HG03135 (cell line): ENCODE data around the gene ATP8A2.
"Not testable (repeated sequence)": the region's sequence is repeated elsewhere in the genome, so short reads cannot be mapped to it uniquely, and the experiment has no call there.

Experiments
- ATAC-seq: cut with Tn5 transposase; IDR thresholded peaks from one replicate; pipeline ENCODE4 v1.9.1; 2021; ENCODE audit warnings: mild to moderate bottlenecking, moderate library complexity; ENCODE audit not compliant: unreplicated experiment

Gene ATP8A2

GRCh38 chr13:25538276-25538675, 166.5 kb downstream of the ATP8A2 start:
- ATAC-seq: no peak

- peak; percentile 74 for ATAC-seq
Measured at GRCh38 chr13:25541434-25542123, 169.8 kb downstream of the ATP8A2 start.

DNA sequence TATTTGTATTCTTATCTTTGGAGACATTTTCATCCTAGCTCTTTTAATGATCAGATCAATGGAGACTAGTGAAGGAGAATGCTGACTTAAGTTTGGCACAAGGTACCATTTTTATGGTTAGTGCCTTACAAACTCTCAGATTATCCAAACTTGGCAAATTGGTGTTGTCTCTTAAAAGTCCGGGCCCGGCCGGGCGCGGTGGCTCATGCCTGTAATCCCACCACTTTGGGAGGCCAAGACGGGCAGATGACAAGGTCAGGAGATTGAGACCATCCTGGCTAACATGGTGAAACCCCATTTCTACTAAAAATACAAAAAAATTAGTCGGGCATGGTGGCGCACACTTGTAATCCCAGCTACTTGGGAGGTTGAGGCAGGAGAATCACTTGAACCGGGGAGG, 177.2 kb downstream of the ATP8A2 start:
- ATAC-seq: not testable (repeated sequence)

GRCh38 chr13:25561812-25562211, 190.0 kb downstream of the ATP8A2 start:
- ATAC-seq: no peak

GRCh38 chr13:25570185-25570584, 198.4 kb downstream of the ATP8A2 start:
- no peak for ATAC-seq

DNA sequence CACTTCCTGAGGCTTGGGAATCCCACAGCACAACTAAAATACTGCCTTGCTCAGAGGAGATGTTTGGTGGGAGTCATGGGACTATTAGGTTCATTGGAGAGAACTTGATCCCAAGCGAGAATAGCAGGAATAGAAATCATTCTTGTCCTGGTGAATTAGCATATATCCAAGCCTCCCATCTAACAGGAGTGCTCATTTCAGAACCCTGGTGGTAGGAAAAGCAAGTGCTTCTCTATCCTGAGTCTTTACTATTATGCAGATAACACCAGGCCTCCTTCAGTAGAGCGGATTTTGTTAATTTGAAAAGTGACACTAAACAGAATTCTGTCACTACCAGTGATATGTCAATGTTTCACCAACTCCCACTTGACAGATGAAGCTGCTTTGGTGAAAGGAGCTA, 199.5 kb downstream of the ATP8A2 start:
- ATAC-seq: no peak

DNA sequence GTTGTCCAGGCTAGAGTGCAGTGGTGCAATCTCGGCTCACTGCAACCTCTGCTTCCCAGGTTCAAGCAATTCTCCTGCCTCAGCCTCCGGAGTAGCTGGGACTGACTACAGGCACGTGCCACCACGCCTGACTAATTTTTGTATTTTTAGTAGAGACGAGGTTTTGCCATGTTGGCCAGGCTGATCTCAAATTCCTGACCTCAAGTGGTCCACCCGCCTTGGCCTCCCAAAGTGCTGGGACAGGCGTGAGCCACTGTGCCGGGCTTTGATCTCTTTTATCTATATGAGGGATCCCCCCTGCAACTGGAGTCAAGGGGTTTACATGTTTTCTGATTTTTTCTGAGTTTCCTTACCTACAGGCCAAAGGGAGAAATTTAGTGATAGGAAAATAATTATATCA, 200.4 kb downstream of the ATP8A2 start:
- not testable (repeated sequence) for ATAC-seq

GRCh38 chr13:25574437-25575411, 202.9 kb downstream of the ATP8A2 start:
- no peak for ATAC-seq

DNA sequence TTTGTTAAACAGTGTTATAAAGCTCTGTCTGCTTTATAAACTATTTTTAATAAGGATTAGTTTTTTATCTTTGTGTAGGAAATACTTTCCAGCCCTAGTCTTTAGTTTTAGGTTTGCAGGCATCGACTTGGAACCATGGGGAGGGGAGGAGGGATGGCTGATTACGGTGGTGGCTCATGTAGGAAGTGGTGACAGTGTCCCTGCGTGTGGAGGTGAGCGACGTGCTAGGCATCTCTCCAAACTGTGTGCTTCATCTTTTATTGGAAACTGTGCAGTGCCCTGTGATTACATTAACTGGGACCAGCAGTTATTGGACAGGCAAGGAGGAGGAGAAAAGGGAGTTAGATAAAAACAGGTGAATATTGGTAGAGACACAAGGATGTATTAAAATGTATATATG, 203.8 kb downstream of the ATP8A2 start:
- ATAC-seq: no peak

GRCh38 chr13:25578526-25578925, 206.8 kb downstream of the ATP8A2 start:
- no peak for ATAC-seq

GRCh38 chr13:25579221-25579620, 207.4 kb downstream of the ATP8A2 start:
- ATAC-seq: no peak

- ATAC-seq: no peak
Measured at GRCh38 chr13:25581351-25581750, 209.6 kb downstream of the ATP8A2 start.

DNA sequence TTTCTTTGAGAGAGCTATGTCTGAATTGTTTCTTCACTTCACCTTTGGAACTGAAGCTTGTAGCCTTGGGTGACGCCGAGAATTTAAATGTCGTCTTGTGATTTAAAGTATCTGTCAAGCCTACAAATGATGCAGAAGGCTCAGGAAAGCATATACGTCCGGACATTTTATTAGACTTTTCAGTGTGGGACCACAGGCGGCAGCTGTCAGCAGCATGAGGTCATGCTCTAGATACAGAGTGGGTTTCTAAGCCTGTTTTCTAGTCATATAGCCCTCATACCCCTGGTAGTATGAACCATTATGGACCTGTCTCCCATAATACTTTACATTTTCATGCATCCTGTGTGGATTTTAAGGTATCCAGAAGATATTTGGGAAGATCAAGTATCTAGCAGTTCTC, 212.3 kb downstream of the ATP8A2 start:
- no peak for ATAC-seq

DNA sequence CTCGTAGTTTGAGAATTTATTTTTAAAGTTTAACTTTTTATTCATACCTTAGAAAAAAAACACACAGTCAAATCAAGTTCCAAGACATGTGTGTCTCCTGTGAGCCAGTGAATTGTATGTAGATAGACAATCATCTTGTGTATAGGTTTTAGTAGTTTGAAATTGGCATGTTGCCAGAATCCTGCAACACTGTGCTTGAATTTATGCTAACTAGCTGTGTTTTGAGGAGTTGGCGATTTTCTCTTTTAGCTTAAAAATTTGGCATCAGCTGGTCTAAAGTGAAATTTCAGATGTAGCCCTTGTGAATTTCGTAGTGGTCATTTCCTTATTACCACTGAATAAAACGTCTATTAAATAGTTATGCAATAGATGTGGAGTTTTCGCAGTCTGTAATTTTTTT, 213.2 kb downstream of the ATP8A2 start:
- ATAC-seq: no peak

DNA sequence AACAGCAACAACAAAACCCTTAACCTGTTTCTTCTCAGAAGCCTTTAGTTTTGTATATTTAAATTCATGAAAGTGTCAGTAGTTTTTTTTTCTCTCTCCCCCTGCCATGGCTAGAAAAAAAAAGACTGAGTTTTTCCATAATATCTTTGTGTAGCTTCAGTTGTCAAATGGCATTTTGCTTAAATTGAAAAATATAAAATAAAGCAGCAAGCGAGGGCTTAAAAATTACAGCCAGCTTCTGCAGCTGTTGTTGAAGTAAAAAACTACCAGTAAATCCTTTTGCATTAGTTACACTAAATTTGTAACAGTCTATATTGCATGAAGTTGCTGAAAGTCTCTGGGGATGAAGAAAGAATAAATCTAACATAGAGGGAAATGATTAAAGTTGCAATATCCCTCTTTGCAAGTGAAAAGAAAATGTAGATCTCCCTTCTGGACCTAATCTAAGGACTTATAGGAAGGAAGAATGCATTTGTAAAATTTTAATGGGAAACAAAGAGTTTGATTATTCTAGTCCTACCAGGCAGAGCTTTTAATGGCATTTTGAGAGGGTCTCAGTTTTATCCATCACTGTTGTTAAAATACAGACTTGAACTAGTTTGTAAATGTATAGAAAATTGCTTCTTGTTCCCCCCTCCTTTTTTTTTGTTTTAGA, 215.7 kb downstream of the ATP8A2 start:
- no peak for ATAC-seq

DNA sequence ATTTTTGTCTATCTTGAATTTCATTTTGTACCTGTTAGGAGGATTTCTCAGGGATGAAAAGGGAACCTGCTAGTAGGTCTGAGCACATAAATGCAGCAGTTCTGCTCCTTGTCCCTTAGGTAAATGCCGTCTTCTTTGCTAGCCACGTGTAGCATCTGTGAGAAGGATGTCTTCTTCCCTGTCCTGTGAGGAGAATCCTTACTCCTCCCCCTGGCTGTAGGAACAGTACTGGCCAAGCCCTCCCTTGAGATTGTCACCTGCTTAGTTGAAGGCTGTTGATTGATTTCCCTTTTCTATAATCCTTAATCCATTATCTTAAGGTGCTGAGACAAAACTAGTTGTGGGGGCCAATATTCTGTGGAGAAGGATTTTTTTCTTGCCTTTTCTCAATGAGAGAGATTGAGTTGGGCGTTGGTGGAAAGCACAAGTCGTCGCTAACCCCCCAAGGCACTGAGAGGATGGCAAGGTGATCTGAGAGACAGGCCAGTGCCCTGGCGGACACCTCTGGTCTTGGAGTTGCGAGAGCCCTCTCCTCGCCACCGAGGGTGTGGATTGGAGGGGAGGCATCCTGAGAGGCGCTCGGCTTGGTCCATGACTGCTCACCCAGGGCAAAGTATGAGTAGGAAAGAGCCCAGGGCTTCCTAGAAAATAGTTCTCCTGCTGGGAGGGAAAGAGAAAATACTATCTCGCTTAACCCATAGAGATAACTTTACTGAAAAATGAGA, 216.7 kb downstream of the ATP8A2 start:
- ATAC-seq: no peak

DNA sequence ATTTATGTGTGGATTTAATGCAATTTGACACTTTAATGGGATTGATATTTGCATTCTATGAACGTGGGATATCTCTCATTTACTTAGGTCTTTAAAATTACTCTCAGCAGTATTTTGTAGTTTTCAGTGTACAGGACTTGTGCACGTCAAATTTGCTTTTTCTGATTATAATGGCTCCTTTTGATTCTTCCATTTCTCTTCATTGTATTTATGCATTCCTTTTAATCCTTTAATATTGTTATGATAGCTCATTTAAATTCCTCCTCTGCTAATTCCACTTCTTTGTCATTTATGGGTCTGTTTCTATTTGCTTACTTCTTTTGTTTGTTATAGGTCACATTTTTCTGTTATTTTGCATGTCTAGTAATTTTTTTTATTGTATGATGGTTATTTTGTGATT, 226.6 kb downstream of the ATP8A2 start:
- ATAC-seq: no peak

DNA sequence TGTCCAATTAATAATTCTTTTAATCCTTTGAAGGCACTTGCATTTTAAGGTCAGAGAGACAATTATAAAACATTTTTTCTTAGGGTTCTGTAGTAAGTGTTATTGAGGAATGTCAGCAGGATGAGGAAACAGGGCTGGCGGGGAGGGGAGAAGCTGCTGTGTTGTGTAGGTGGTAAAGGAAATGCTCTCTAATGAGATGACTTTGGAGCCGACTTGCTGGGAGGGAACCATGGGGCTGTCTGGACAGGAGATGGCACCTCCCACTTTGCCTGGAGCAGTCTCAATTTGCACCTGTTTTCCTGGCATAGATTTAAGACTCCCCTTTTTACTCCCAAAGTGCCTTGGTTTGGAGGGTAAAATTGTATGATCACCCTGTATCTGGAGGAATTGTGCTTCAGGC, 230.4 kb downstream of the ATP8A2 start:
- ATAC-seq: no peak

GRCh38 chr13:25604106-25604505, 232.3 kb downstream of the ATP8A2 start:
- ATAC-seq: no peak

DNA sequence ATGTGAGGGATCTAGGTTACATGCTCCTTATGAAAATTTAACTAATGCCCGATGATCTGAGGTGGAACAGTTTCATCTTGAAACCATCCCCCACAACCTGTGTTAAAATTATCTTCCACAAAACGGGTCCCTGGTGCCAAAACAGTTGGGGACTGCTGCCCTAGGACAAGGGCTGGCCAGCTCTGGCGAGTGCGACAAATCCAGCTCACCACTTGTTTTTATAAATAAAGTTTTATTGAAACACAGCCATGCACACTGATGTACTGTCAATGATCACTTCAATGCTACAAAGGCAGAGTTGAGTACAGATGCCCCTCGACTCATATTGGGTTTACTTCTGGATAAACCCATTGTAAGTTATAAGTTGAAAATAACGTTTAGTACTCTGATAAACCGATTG, 235.3 kb downstream of the ATP8A2 start:
- ATAC-seq: no peak

GRCh38 chr13:25608181-25608580, 236.4 kb downstream of the ATP8A2 start:
- ATAC-seq: no peak
